Endothelial cell of umbilical vein (primary cell): Measurements from ENCODE around the gene HSPB8. TPM values are rescaled to one million over a fixed set of nuclear protein-coding genes. Genes with fewer than 3 reads are reported as not detected.

Source experiments
- BruUV-seq: library from RNA; stranded (reverse); fragments of 400-500 nt; replicated peaks from 2 replicates; lab custom pipeline; 2021; lab: Mats Ljungman, UMichigan
- CTCF ChIA-PET: fragments of 300-600, 350-600 bp; sonication (Branson Sonifier 250); formaldehyde crosslinking; loops from one replicate; lab custom pipeline; 2021; ENCODE audit warnings: antibody characterized with exemption, inconsistent platforms; lab: Charles Lee
- POLR2A ChIA-PET: fragments of 300-600, 350-600 bp; sonication (Branson Sonifier 250); formaldehyde crosslinking; loops from one replicate; lab custom pipeline; 2021; ENCODE audit warnings: antibody characterized with exemption, inconsistent platforms; lab: Charles Lee
- DNase-seq: peaks from one replicate; pipeline ENCODE4 v3.0.0-alpha.2; 2011; ENCODE audit warnings: low read depth, low spot score
- FAIRE-seq: peaks from 2 replicates; lab custom pipeline; 2011; peaks lifted over from hg19 to GRCh38; lab: Jason Lieb, UNC
- H2AFZ ChIP-seq: 2 replicates; pipeline ENCODE4 v1.6.0; 2012; ENCODE audit warnings: low read depth, low read length, control low read depth, inconsistent platforms
- H3K27ac ChIP-seq: 2 replicates; pipeline ENCODE4 v1.5.1; 2011; ENCODE audit warnings: low read depth, mild to moderate bottlenecking, control low read depth, low read length, moderate library complexity; ENCODE audit not compliant: insufficient read depth
- H3K27me3 ChIP-seq, 2 experiments: 2 replicates each; pipeline versions ENCODE4 v1.6.0 to v1.6.1; 2011; ENCODE audit warnings: low read length in 2 of 2, mixed read lengths in 1 of 2; ENCODE audit not compliant: control insufficient read depth in 2 of 2, insufficient read depth in 2 of 2
- H3K36me3 ChIP-seq, 2 experiments: 2 replicates in 1 of 2; 3 replicates in 1 of 2; pipeline ENCODE4 v1.5.1; 2011; ENCODE audit warnings: low read length in 2 of 2, mild to moderate bottlenecking in 1 of 2, moderate library complexity in 1 of 2; ENCODE audit not compliant: control insufficient read depth in 2 of 2, insufficient read depth in 2 of 2; ENCODE audit errors: extremely low read depth in 1 of 2
- H3K4me1 ChIP-seq: 3 replicates; pipeline ENCODE4 v1.5.1; 2011; ENCODE audit warnings: mild to moderate bottlenecking, low read length; ENCODE audit not compliant: control insufficient read depth, insufficient read depth; ENCODE audit errors: extremely low read depth
- H3K4me2 ChIP-seq: 2 replicates; pipeline ENCODE4 v1.6.1; 2011; ENCODE audit warnings: low read length, control low read depth, mixed read lengths; ENCODE audit not compliant: insufficient read depth
- H3K4me3 ChIP-seq, 3 experiments: fragments of 200-600 bp in 1 of 3; sonication (generic), shearing (Covaris generic) in 1 of 3; replicated peaks in 1 of 3; 2 replicates each; pipeline ENCODE4 v1.5.1; 2011 to 2016; ENCODE audit warnings: control low read depth in 3 of 3, low read length in 3 of 3, mild to moderate bottlenecking in 2 of 3, inconsistent platforms in 1 of 3, low read depth in 1 of 3, moderate library complexity in 1 of 3; ENCODE audit not compliant: insufficient read depth in 1 of 3
- H3K79me2 ChIP-seq: 2 replicates; pipeline ENCODE4 v1.6.0; 2012; ENCODE audit warnings: low read length, inconsistent platforms; ENCODE audit not compliant: control insufficient read depth, insufficient read depth
- H3K9ac ChIP-seq: replicated peaks from 2 replicates; pipeline ENCODE3; 2011; ENCODE audit warnings: low read length, control low read depth; ENCODE audit not compliant: insufficient read depth; ENCODE audit errors: extremely low read depth
- H3K9me1 ChIP-seq: replicated peaks from 3 replicates; pipeline ENCODE4 v1.6.0; 2011; ENCODE audit warnings: mild to moderate bottlenecking, low read length; ENCODE audit not compliant: control insufficient read depth, insufficient read depth; ENCODE audit errors: extremely low read depth
- H3K9me3 ChIP-seq: replicated peaks from 2 replicates; pipeline ENCODE4 v1.5.1; 2012; ENCODE audit warnings: low read length, inconsistent platforms; ENCODE audit not compliant: control insufficient read depth, insufficient read depth
- H4K20me1 ChIP-seq: replicated peaks from 2 replicates; pipeline ENCODE3; 2011; ENCODE audit warnings: mild to moderate bottlenecking, low read length; ENCODE audit not compliant: control insufficient read depth, insufficient read depth; ENCODE audit errors: extremely low read depth
- EZH2 ChIP-seq: IDR thresholded peaks from 2 replicates; pipeline ENCODE4 v1.6.1; 2012; ENCODE audit warnings: borderline replicate concordance, low read depth, mild to moderate bottlenecking, moderate library complexity, low read length, inconsistent platforms; ENCODE audit not compliant: severe bottlenecking
- FOS ChIP-seq: IDR thresholded peaks from 2 replicates; pipeline ENCODE4 v1.6.1; 2011; ENCODE audit warnings: mild to moderate bottlenecking, low read length, moderate library complexity, borderline replicate concordance; ENCODE audit not compliant: insufficient read depth
- GATA2 ChIP-seq: IDR thresholded peaks from 2 replicates; pipeline ENCODE4 v1.7.0; 2011; ENCODE audit warnings: low read depth, mild to moderate bottlenecking, moderate library complexity, mixed read lengths, low read length; ENCODE audit not compliant: insufficient read length, insufficient read depth
- JUN ChIP-seq: IDR thresholded peaks from 2 replicates; pipeline ENCODE4 v1.6.1; 2011; ENCODE audit warnings: borderline replicate concordance, low read depth; ENCODE audit not compliant: insufficient read length, insufficient read depth
- MYC ChIP-seq: IDR thresholded peaks from one replicate; pipeline ENCODE4 v1.6.1; 2011; ENCODE audit warnings: mild to moderate bottlenecking, low read depth, low read length
- POLR2A ChIP-seq: IDR thresholded peaks from 2 replicates; pipeline ENCODE4 v1.6.1; 2012; ENCODE audit warnings: low read depth, mild to moderate bottlenecking, control low read depth, low read length
- POLR2AphosphoS5 ChIP-seq: IDR thresholded peaks from 2 replicates; pipeline ENCODE4 v1.6.1; 2012; ENCODE audit warnings: low read depth, mild to moderate bottlenecking, control low read depth, low read length, moderate library complexity; ENCODE audit not compliant: insufficient read depth
- dilution Hi-C: fragments of 300-500 bp; cut with MboI; formaldehyde crosslinking; loops from one replicate; pipeline ENCODE4 v1.15.0; 2019; ENCODE audit warnings: low sequenced_read_pairs; ENCODE audit not compliant: extremely low pct_ligation_motif_present
- intact Hi-C: fragments of 100-400 bp; cut with micrococcal nuclease; formaldehyde crosslinking; loops from one replicate; pipeline ENCODE4 v1.10.0; 2022
- polyA plus RNA-seq, 4 experiments: library from polyadenylated mRNA; depleted of rRNA in 3 of 4; stranded (reverse) in 3 of 4; unstranded in 1 of 4; fragments of >200 nt; gene quantifications; 2 replicates each; pipeline versions ENCODE4 v1.2.1 to v1.2.3, GENCODE V29; 2011 to 2012; ENCODE audit warnings: missing spikeins in 1 of 4
- total RNA-seq: library from RNA; stranded (reverse); gene quantifications from 2 replicates; pipeline ENCODE4 v1.2.3, GENCODE V29; 2021
- TF ChIP-seq, protein P1 (sequence below): IDR thresholded peaks from 2 replicates; pipeline ENCODE4 v1.6.1; 2011; ENCODE audit not compliant: insufficient read depth, insufficient read length
- TF ChIP-seq, protein P2 (sequence below), 2 donors: IDR thresholded peaks; 1 replicate in 1 of 2; 2 replicates in 1 of 2; pipeline ENCODE4 v1.5.1; 2011; ENCODE audit warnings: low read length in 2 of 2, mild to moderate bottlenecking in 2 of 2, moderate library complexity in 2 of 2, control low read depth in 1 of 2, inconsistent platforms in 1 of 2, low read depth in 1 of 2; ENCODE audit not compliant: insufficient read depth in 1 of 2; ENCODE audit errors: extremely low read depth in 1 of 2

Gene HSPB8
- total and polyA plus RNA-seq, 2 donors (not counting 3 experiments of a cell fraction or from before 2014, with no cell fraction given) = 10.8 to 14.7 TPM

DNA sequence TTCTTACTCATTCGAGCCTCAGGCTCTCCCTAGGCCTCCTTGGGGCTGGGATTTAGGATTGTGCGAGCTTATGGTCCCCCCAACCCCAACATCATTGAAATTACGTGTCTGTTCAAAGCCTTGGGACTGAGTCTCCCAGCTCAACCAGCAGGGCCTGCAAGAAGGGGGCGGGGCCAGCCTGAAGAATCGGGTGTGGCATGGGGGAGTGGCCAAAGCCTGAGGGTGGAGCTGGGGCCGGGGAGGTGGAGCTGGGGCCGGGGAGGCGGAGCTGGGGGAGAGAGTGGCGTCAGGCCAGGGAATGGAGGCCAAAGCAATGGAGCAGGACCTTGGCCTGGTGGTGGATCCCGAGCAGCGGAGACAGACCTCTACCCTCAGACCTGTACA lies 24.3 kb upstream of the HSPB8 start:
- Histone ChIP-seq H4K20me1 (no peaks in the 10 kb centered on the region), H3K9me3 (no peaks in the 10 kb centered on the region), H3K9me1 (no peaks in the 10 kb centered on the region), H3K36me3 (no peaks in the 10 kb centered on the region), H3K27ac (no peak overlapping the region), H3K4me2 (no peak overlapping the region), H3K9ac (no peak overlapping the region), H2AFZ (peak overlapping the region; percentile 76), H3K4me1 (no peaks in the 10 kb centered on the region), H3K79me2 (no peaks in the 10 kb centered on the region), H3K27me3 (no peaks in the 10 kb centered on the region), H3K4me3 (no peak overlapping the region)
- ChIA-PET CTCF (no interaction called here), POLR2A (interaction anchor here (0.6 kb wide), 1 partner anchor 162 kb away, joined by 3 read pairs; no protein-coding TSS in a partner anchor)
- FAIRE-seq (no peak), DNase-seq (no peak)
- dilution Hi-C loops (no loop called here), intact Hi-C loops (no loop called here)
- BruUV-seq = no TSS peak
- no peak for TF ChIP-seq POLR2AphosphoS5
- TF ChIP-seq POLR2A = no peak
- TF ChIP-seq FOS = no peak
- no peak for TF ChIP-seq MYC
- TF ChIP-seq, protein P1, sequence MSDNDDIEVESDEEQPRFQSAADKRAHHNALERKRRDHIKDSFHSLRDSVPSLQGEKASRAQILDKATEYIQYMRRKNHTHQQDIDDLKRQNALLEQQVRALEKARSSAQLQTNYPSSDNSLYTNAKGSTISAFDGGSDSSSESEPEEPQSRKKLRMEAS = no peak
- TF ChIP-seq GATA2 = no peak
- no peak for TF ChIP-seq JUN
- TF ChIP-seq, protein P2, sequence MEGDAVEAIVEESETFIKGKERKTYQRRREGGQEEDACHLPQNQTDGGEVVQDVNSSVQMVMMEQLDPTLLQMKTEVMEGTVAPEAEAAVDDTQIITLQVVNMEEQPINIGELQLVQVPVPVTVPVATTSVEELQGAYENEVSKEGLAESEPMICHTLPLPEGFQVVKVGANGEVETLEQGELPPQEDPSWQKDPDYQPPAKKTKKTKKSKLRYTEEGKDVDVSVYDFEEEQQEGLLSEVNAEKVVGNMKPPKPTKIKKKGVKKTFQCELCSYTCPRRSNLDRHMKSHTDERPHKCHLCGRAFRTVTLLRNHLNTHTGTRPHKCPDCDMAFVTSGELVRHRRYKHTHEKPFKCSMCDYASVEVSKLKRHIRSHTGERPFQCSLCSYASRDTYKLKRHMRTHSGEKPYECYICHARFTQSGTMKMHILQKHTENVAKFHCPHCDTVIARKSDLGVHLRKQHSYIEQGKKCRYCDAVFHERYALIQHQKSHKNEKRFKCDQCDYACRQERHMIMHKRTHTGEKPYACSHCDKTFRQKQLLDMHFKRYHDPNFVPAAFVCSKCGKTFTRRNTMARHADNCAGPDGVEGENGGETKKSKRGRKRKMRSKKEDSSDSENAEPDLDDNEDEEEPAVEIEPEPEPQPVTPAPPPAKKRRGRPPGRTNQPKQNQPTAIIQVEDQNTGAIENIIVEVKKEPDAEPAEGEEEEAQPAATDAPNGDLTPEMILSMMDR (IDR thresholded peaks at IDR 0.05; ENCODE audit: extremely low read depth in 1 of 2, insufficient read depth in 1 of 2, low read depth in 1 of 2, low read length in 2 of 2) = no peak
- no peak for TF ChIP-seq EZH2
